H1 (cell line): ENCODE measurements around the gene NAA50. TPM values are rescaled to one million over a fixed set of nuclear protein-coding genes. Genes with fewer than 3 reads are reported as not detected.

Experiments used
- CTCF ChIA-PET: fragments of 300-600 bp; sonication (Branson Sonifier 250); formaldehyde crosslinking; loops from one replicate; lab custom pipeline; 2021; ENCODE audit not compliant: partially characterized antibody; lab: Charles Lee
- POLR2A ChIA-PET: fragments of 300-600 bp; sonication (Branson Sonifier 250); formaldehyde crosslinking; loops from one replicate; lab custom pipeline; 2021; ENCODE audit warnings: inconsistent platforms; ENCODE audit not compliant: partially characterized antibody; lab: Charles Lee
- DNase-seq, 2 experiments: peaks; one replicate each; pipeline versions ENCODE4 v3.0.0 to v3.0.0-alpha.2; 2010 to 2022; ENCODE audit warnings: low spot score in 2 of 2, low read depth in 1 of 2, mixed read lengths in 1 of 2
- FAIRE-seq: peaks from 2 replicates; lab custom pipeline; 2011; peaks lifted over from hg19 to GRCh38; lab: Jason Lieb, UNC
- H2AFZ ChIP-seq: 2 replicates; pipeline ENCODE4 v1.8.1; 2012; ENCODE audit warnings: low read length, inconsistent platforms
- H2AK5ac ChIP-seq: 2 replicates; pipeline ENCODE4 v1.6.1; 2013; ENCODE audit warnings: low read depth, low read length
- H2BK120ac ChIP-seq: replicated peaks from 2 replicates; pipeline ENCODE3; 2013; ENCODE audit warnings: low read depth, low read length, inconsistent platforms
- H2BK12ac ChIP-seq: 2 replicates; pipeline ENCODE4 v1.6.1; 2013; ENCODE audit warnings: low read depth, low read length
- H2BK15ac ChIP-seq: 2 replicates; pipeline ENCODE4 v1.6.1; 2013; ENCODE audit warnings: low read length
- H2BK20ac ChIP-seq: 2 replicates; pipeline ENCODE4 v1.6.1; 2013; ENCODE audit warnings: low read length
- H2BK5ac ChIP-seq: 2 replicates; pipeline ENCODE4 v1.6.1; 2013; ENCODE audit warnings: low read depth, low read length
- H3K14ac ChIP-seq: 2 replicates; pipeline ENCODE4 v1.6.1; 2013; ENCODE audit warnings: inconsistent platforms; ENCODE audit not compliant: insufficient read length
- H3K18ac ChIP-seq: 2 replicates; pipeline ENCODE4 v1.6.1; 2013; ENCODE audit warnings: low read length; ENCODE audit errors: extremely low read depth
- H3K23ac ChIP-seq: 2 replicates; pipeline ENCODE4 v1.6.1; 2013; ENCODE audit warnings: inconsistent platforms; ENCODE audit not compliant: insufficient read length
- H3K23me2 ChIP-seq: 2 replicates; pipeline ENCODE4 v1.6.1; 2013; ENCODE audit warnings: low read depth, low read length
- H3K27ac ChIP-seq: 2 replicates; pipeline ENCODE4 v1.6.1; 2011; ENCODE audit warnings: low read depth, low read length, inconsistent platforms
- H3K27me3 ChIP-seq, 4 experiments: replicated peaks in 1 of 4; 1 replicate in 1 of 4; 2 replicates in 3 of 4; pipeline versions ENCODE4 v1.6.1 to v1.8.1; 2011 to 2013; ENCODE audit warnings: low read length in 3 of 4, mild to moderate bottlenecking in 3 of 4, inconsistent platforms in 2 of 4, mixed read lengths in 2 of 4, moderate library complexity in 1 of 4; ENCODE audit not compliant: control insufficient read depth in 3 of 4, insufficient read depth in 3 of 4; ENCODE audit errors: extremely low read depth in 1 of 4
- H3K36me3 ChIP-seq, 4 experiments: 2 replicates each; pipeline versions ENCODE4 v1.6.1 to v1.8.1; 2011 to 2013; ENCODE audit warnings: mild to moderate bottlenecking in 4 of 4, low read length in 3 of 4, moderate library complexity in 2 of 4, control low read depth in 1 of 4, inconsistent platforms in 1 of 4; ENCODE audit not compliant: insufficient read depth in 4 of 4, control insufficient read depth in 2 of 4
- H3K4ac ChIP-seq: replicated peaks from 2 replicates; pipeline ENCODE3; 2013; ENCODE audit warnings: low read length, low read depth, mixed read lengths, inconsistent platforms; ENCODE audit not compliant: insufficient read length
- H3K4me1 ChIP-seq, 4 experiments: replicated peaks in 1 of 4; 1 replicate in 1 of 4; 2 replicates in 3 of 4; pipeline versions ENCODE4 v1.6.1 to v1.8.1; 2011 to 2013; ENCODE audit warnings: low read length in 3 of 4, inconsistent platforms in 2 of 4, mixed read lengths in 1 of 4; ENCODE audit not compliant: insufficient read depth in 4 of 4, control insufficient read depth in 3 of 4
- H3K4me2 ChIP-seq, 2 experiments: 2 replicates each; pipeline versions ENCODE4 v1.6.1 to v1.8.1; 2011 to 2013; ENCODE audit warnings: low read depth in 2 of 2, low read length in 2 of 2, control low read depth in 1 of 2, inconsistent platforms in 1 of 2, mild to moderate bottlenecking in 1 of 2; ENCODE audit not compliant: insufficient read depth in 1 of 2
- H3K4me3 ChIP-seq, 4 experiments: fragments of 200-600, 300-600 bp in 1 of 4; sonication (generic), shearing (Covaris generic), sonication (Bioruptor Twin) in 1 of 4; 2 replicates each; pipeline versions ENCODE4 v1.5.1 to v1.8.1; 2011 to 2016; ENCODE audit warnings: low read length in 4 of 4, low read depth in 3 of 4, control low read depth in 2 of 4, inconsistent platforms in 2 of 4, mild to moderate bottlenecking in 2 of 4, mixed read lengths in 1 of 4, moderate library complexity in 1 of 4; ENCODE audit not compliant: insufficient read depth in 2 of 4; ENCODE audit errors: extremely low read depth in 1 of 4
- H3K56ac ChIP-seq: replicated peaks from 2 replicates; pipeline ENCODE3; 2013; ENCODE audit warnings: low read depth, mild to moderate bottlenecking, mixed read lengths, low read length, inconsistent platforms; ENCODE audit not compliant: insufficient read length
- H3K79me1 ChIP-seq: 2 replicates; pipeline ENCODE4 v1.6.1; 2013; ENCODE audit warnings: low read depth, low read length, control low read depth
- H3K79me2 ChIP-seq, 2 experiments: 2 replicates each; pipeline versions ENCODE4 v1.6.1 to v1.8.1; 2012 to 2013; ENCODE audit warnings: low read length in 2 of 2, mild to moderate bottlenecking in 2 of 2, inconsistent platforms in 1 of 2; ENCODE audit not compliant: insufficient read depth in 2 of 2, control insufficient read depth in 1 of 2
- H3K9ac ChIP-seq, 4 experiments: replicated peaks in 1 of 4; 1 replicate in 1 of 4; 2 replicates in 3 of 4; pipeline versions ENCODE4 v1.6.1 to v1.8.1; 2011 to 2013; ENCODE audit warnings: low read depth in 3 of 4, low read length in 3 of 4, control low read depth in 2 of 4, mild to moderate bottlenecking in 2 of 4, moderate library complexity in 2 of 4, inconsistent platforms in 1 of 4; ENCODE audit errors: extremely low read depth in 1 of 4
- H3K9me3 ChIP-seq, 2 experiments: 2 replicates each; pipeline versions ENCODE4 v1.6.1 to v1.8.1; 2012 to 2013; ENCODE audit warnings: mild to moderate bottlenecking in 2 of 2, moderate library complexity in 2 of 2, control low read depth in 1 of 2, inconsistent platforms in 1 of 2, low read depth in 1 of 2, low read length in 1 of 2, mixed read lengths in 1 of 2; ENCODE audit not compliant: insufficient read depth in 2 of 2
- H4K20me1 ChIP-seq, 2 experiments: replicated peaks in 1 of 2; 2 replicates each; pipeline versions ENCODE3 to v1.8.1; 2011 to 2013; ENCODE audit warnings: inconsistent platforms in 2 of 2, low read length in 2 of 2, mild to moderate bottlenecking in 1 of 2; ENCODE audit not compliant: insufficient read depth in 2 of 2, control insufficient read depth in 1 of 2
- H4K5ac ChIP-seq: 2 replicates; pipeline ENCODE4 v1.6.1; 2013; ENCODE audit warnings: low read length, low read depth, mixed read lengths, inconsistent platforms; ENCODE audit not compliant: insufficient read length
- H4K8ac ChIP-seq: 2 replicates; pipeline ENCODE4 v1.8.0; 2013; ENCODE audit warnings: mild to moderate bottlenecking, moderate library complexity, low read length, inconsistent platforms; ENCODE audit not compliant: insufficient read depth; ENCODE audit errors: extremely low read depth
- H4K91ac ChIP-seq: replicated peaks from 2 replicates; pipeline ENCODE3; 2013; ENCODE audit warnings: low read length, mixed read lengths, inconsistent platforms; ENCODE audit not compliant: insufficient read length
- ASH2L ChIP-seq: fragments of 200-600, 300-600 bp; sonication (generic); IDR thresholded peaks from one replicate; pipeline ENCODE4 v1.7.1; 2017; ENCODE audit warnings: low read length
- MAFK ChIP-seq: IDR thresholded peaks from 2 replicates; pipeline ENCODE4 v1.6.1; 2012; ENCODE audit warnings: low read depth, mild to moderate bottlenecking, improper control_type of control experiment, low read length
- SIN3A ChIP-seq, 2 experiments: IDR thresholded peaks in 1 of 2; conservative IDR thresholded peaks in 1 of 2; 2 replicates each; pipeline ENCODE4 v1.6.1; 2011 to 2012; ENCODE audit warnings: low read length in 2 of 2, improper control_type of control experiment in 1 of 2, low read depth in 1 of 2, mild to moderate bottlenecking in 1 of 2
- WGBS, 2 experiments: shearing (Covaris generic) in 1 of 2; methylation state at CpG; one replicate each; pipeline versions ENCODE4 v1.1.6 to v1.1.7; 2013 to 2015; ENCODE audit warnings: low lambda C conversion rate in 2 of 2, mixed read lengths in 2 of 2, inconsistent platforms in 1 of 2, low coverage in 1 of 2, missing lambda C conversion rate in 1 of 2; ENCODE audit not compliant: insufficient replicate concordance in 2 of 2, insufficient coverage in 1 of 2, insufficient read length in 1 of 2; ENCODE audit errors: extremely low coverage in 1 of 2, missing lambda C conversion rate in 1 of 2; 5-methylcytosine and 5-hydroxymethylcytosine counted together
- polyA plus RNA-seq, 7 experiments: library from polyadenylated mRNA; depleted of rRNA in 3 of 7; stranded (reverse) in 5 of 7; unstranded in 2 of 7; fragments of >200 nt in 5 of 7; fragments of 200-250 nt in 2 of 7; gene quantifications; 1 replicate in 5 of 7; 2 replicates in 1 of 7; 4 replicates in 1 of 7; pipeline versions ENCODE4 v1.2.1 to v1.2.3, GENCODE V29; 2011 to 2013; ENCODE audit warnings: missing spikeins in 2 of 7, mixed read lengths in 2 of 7
- total RNA-seq: library from RNA; stranded (reverse); fragmentation: NEBNext Ultra II Directional; extraction: Animal tissue kit (Norgen Biotek cat#: 25700); gene quantifications from 2 replicates; pipeline ENCODE4 v1.2.1, GENCODE V29; 2021

The NAA50 gene
- total and polyA plus RNA-seq, 2 of the 8 experiments (the other 6 are each of a cell fraction or from before 2014, with no cell fraction given): 46.6 to 231 TPM

GRCh38 chr3:113728661-113729060 lies 17.4 kb downstream of the NAA50 start:
- H3K4me3 ChIP-seq: no peak overlapping the region
- no peak overlapping the region for H3K27ac ChIP-seq
- no peak overlapping the region for H3K14ac ChIP-seq
- peaks cover 9% of the 10 kb centered on the region for H3K79me1 ChIP-seq
- peaks cover 4 to 7% of the 10 kb centered on the region in 2 experiments for H4K20me1 ChIP-seq
- no peak overlapping the region for H2BK120ac ChIP-seq
- TF ChIP-seq SIN3A (conservative IDR thresholded peaks at IDR 0.05 in 1 of 2, IDR thresholded peaks at IDR 0.05 in 1 of 2; ENCODE audit: low read depth in 1 of 2, low read length in 2 of 2): no peak
- no peak for TF ChIP-seq ASH2L
- TF ChIP-seq MAFK: peak; percentile 51; the same call in 1 of the 2 replicates
- TF ChIP-seq, all 59 proteins: peak for 1
- Histone ChIP-seq H2AK5ac (no peak overlapping the region), H2BK5ac (no peak overlapping the region), H3K9ac (no peak overlapping the region), H3K23ac (no peak overlapping the region), H4K8ac (no peak overlapping the region), H3K4me2 (no peak overlapping the region), H4K5ac (no peak overlapping the region), H3K56ac (no peak overlapping the region), H3K36me3 (peaks cover 0 to 10% (median 0%) of the 10 kb centered on the region in 4 experiments; a peak in 1 of 8 replicates), H4K91ac (no peak overlapping the region), H2BK12ac (no peak overlapping the region), H3K79me2 (peaks cover 5 to 100% of the 10 kb centered on the region in 2 experiments; a peak in 3 of 4 replicates), H3K4me1 (no peaks in the 10 kb centered on the region; a peak in 1 of 7 replicates), H3K23me2 (no peaks in the 10 kb centered on the region), H3K18ac (no peak overlapping the region), H2AFZ (no peak overlapping the region), H2BK20ac (no peak overlapping the region), H3K4ac (no peak overlapping the region), H3K9me3 (no peaks in the 10 kb centered on the region), H3K27me3 (no peaks in the 10 kb centered on the region), H2BK15ac (no peak overlapping the region)
- ChIA-PET POLR2A (interaction anchor here (1.3 kb wide), 1 partner anchor 16 kb away, joined by 6 read pairs; no protein-coding TSS in a partner anchor), CTCF (interaction anchor here (0.8 to 2.5 kb wide), 5 partner anchors 7 to 235 kb away, joined by 3 to 12 read pairs (median 3); partner anchors contain the start of gene NAA50)
- 100% methylated on average over 1 of the region's 2 CpGs; no CpG with 5 or more reads in 1 of the 2 experiments for WGBS, 2 experiments
- DNase-seq (no peak), FAIRE-seq (no peak)
